PFSK-1 (cell line): Measurements from ENCODE around the gene CR1.

Experiments
- FOXP2 ChIP-seq: optimal IDR thresholded peaks from 2 replicates; pipeline ENCODE3; 2011; ENCODE audit warnings: borderline replicate concordance, control low read depth, inconsistent platforms; ENCODE audit not compliant: insufficient read depth; ENCODE audit errors: extremely low read length, extremely low read depth
- POLR2AphosphoS5 ChIP-seq: IDR thresholded peaks from 2 replicates; pipeline ENCODE4 v1.6.1; 2012; ENCODE audit warnings: low read depth, mild to moderate bottlenecking, control low read depth, low read length, moderate library complexity
- SIN3A ChIP-seq: IDR thresholded peaks from 2 replicates; pipeline ENCODE4 v1.6.1; 2012; ENCODE audit warnings: mild to moderate bottlenecking, low read length, moderate library complexity, borderline replicate concordance; ENCODE audit not compliant: insufficient read depth
- TAF1 ChIP-seq: IDR thresholded peaks from 2 replicates; pipeline ENCODE4 v1.6.1; 2012; ENCODE audit warnings: low read length, control low read depth, borderline replicate concordance; ENCODE audit not compliant: insufficient read depth
- TF ChIP-seq, protein P1 (sequence below), 2 experiments: IDR thresholded peaks; 2 replicates each; pipeline versions ENCODE4 v1.6.1 to v1.8.0; 2011 to 2012; ENCODE audit warnings: low read depth in 2 of 2, low read length in 2 of 2, control low read depth in 1 of 2, inconsistent platforms in 1 of 2, mild to moderate bottlenecking in 1 of 2, moderate library complexity in 1 of 2; ENCODE audit not compliant: insufficient read depth in 1 of 2

Gene CR1

DNA sequence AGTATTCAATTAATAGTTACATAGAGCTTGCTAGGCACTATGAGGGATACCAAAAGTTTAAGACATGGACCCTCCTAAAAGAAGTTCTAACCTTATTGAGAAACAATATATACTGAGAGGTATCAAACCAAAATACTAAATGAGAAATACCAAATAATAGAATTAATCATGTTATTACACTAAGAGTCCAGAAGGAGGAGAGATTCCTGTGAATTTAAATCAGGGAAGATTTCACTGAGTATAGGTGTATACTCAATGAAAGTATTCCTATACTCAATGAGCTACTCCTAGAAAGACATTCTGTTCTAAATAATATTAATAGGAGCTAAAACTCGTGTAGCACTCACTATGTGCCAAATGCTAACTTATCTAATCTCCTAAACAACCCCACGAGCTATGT, 158.4 kb downstream of the CR1 start:
- no peak for TF ChIP-seq TAF1
- TF ChIP-seq POLR2AphosphoS5 = no peak
- no peak for TF ChIP-seq FOXP2
- no peak for TF ChIP-seq SIN3A

DNA sequence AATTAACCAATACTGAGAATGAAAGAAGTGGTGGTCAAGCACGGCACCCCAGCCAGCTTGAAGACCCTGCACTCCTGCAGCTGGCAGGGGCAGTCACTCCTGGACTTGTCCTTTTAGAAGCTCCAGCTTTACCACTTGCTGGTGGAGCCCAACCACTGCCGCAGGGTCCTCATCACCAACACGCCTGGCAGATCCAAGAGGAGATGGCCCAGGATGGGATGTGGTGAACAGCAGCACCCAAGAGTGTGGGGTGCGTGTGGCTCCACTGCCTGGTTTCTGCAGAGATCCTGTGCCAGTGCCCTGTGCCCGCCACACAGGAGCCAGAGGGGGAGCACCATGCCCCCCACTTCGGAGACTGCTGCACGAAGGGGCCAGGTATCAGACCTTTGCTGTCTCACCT, 162.5 kb downstream of the CR1 start:
- TF ChIP-seq FOXP2 = no peak
- no peak for TF ChIP-seq POLR2AphosphoS5

DNA sequence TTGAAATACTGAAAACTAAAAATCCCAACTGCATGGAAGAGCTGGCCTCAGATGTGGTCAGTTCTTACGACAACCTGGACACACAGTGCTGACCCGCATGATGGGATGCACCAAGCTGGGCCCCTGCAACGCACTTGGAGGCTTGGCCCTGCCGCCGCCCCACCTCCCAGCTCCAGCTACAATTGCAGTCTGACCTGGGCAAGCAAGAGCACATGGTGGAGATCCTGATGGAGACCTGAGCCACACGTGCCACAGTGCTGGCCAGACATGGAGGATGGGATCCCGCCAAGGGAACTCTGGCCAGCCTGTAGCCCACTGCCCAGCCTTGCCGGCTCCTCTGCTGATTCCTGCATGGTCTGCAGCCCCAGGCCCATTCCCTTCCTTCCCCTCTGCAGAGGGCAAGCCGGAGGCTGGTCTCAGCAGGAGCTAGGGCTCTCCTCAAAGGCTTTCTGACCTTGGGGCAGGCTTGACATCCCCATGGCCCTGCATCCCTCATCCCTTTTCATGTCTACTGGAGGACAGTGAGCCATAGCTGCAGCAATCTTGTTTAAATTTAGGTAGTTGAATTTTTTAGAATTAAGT, 163.0 kb downstream of the CR1 start:
- TF ChIP-seq POLR2AphosphoS5 (no peak), TAF1 (no peak), SIN3A (no peak), FOXP2 (no peak)
- TF ChIP-seq, protein P1, sequence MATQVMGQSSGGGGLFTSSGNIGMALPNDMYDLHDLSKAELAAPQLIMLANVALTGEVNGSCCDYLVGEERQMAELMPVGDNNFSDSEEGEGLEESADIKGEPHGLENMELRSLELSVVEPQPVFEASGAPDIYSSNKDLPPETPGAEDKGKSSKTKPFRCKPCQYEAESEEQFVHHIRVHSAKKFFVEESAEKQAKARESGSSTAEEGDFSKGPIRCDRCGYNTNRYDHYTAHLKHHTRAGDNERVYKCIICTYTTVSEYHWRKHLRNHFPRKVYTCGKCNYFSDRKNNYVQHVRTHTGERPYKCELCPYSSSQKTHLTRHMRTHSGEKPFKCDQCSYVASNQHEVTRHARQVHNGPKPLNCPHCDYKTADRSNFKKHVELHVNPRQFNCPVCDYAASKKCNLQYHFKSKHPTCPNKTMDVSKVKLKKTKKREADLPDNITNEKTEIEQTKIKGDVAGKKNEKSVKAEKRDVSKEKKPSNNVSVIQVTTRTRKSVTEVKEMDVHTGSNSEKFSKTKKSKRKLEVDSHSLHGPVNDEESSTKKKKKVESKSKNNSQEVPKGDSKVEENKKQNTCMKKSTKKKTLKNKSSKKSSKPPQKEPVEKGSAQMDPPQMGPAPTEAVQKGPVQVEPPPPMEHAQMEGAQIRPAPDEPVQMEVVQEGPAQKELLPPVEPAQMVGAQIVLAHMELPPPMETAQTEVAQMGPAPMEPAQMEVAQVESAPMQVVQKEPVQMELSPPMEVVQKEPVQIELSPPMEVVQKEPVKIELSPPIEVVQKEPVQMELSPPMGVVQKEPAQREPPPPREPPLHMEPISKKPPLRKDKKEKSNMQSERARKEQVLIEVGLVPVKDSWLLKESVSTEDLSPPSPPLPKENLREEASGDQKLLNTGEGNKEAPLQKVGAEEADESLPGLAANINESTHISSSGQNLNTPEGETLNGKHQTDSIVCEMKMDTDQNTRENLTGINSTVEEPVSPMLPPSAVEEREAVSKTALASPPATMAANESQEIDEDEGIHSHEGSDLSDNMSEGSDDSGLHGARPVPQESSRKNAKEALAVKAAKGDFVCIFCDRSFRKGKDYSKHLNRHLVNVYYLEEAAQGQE (IDR thresholded peaks at IDR 0.05; ENCODE audit: insufficient read depth in 1 of 2, low read depth in 2 of 2, low read length in 2 of 2) = no peak

DNA sequence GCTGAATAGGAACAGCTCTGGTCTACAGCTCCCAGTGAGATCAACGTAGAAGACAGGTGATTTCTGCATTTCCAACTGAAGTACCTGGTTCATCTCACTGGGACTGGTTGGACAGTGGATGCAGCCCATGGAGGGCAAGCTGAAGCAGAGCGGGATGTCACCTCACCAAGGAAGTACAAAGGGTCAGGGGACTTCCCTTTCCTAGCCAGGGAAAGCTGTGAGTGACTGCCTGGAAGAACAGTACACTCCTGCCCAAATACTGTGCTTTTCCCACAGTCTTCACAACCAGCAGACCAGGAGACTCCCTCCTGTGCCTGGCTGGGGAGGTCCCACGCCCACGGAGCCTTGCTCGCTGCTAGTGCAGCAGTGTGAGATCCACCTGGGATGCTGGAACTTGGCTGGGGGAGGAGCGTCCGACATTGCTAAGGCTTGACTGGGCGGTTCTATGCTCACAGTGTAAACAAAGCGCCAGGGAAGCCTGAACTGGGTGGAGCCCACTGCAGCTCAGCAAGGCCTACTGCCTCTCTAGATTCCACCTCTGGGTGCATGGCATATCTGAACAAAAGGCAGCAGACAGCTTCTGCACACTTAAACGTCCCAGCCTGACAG, 163.7 kb downstream of the CR1 start:
- TF ChIP-seq POLR2AphosphoS5 (no peak), FOXP2 (no peak), TAF1 (no peak), SIN3A (no peak)
- TF ChIP-seq, protein P1 (IDR thresholded peaks at IDR 0.05; ENCODE audit: insufficient read depth in 1 of 2, low read depth in 2 of 2, low read length in 2 of 2) = no peak

DNA sequence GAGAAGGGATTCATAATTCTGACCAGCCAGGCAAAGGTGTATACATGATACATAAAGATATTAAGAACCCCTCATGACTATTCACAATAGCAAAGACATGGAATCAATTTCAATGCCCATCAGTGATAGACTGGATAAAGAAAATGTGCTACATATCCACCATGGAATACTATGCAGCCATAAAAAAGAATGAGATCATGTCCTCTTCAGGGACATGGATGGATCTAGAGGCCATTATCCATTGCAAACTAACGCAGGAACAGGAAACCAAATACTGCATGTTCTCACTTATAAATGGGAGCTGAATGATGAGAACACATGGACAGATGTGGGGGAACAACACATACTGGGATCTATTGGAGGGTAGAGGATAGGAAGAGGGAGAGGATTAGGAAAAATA, 170.4 kb downstream of the CR1 start:
- TF ChIP-seq POLR2AphosphoS5 (no peak), SIN3A (no peak), TAF1 (no peak), FOXP2 (no peak)
- TF ChIP-seq, protein P1 (IDR thresholded peaks at IDR 0.05; ENCODE audit: insufficient read depth in 1 of 2, low read depth in 2 of 2, low read length in 2 of 2) = no peak

DNA sequence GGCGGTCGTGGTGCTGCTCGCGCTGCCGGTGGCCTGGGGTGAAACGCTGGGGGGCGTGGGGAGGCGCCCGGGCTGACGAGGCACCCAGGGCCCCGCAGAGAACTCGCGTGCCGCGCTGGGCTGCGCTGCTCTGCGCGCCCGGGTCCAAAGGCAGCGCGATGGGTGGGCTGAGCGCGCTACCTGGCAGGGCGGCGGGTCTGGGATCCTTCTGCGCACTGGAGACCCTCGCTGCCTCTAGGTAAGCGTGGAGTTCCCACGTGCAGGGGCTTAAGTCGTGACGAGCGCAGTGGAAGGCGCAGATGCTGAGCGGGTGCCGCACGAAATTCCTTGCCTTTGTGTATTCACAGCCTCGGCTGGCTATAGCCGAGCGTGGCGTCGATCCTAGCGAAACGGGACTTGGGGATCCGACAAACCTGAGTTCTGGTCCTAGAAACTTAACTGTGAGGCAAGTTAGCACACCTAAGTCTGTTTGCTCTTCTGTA, 173.6 kb downstream of the CR1 start:
- no peak for TF ChIP-seq POLR2AphosphoS5
- no peak for TF ChIP-seq TAF1
- TF ChIP-seq SIN3A = no peak
